Memory B cell (primary cell): ENCODE data around the gene NFE2.
A peak's percentile ranks its signal among the peaks of the same experiment; 100 is the strongest.
"Not testable (repeated sequence)": the region's sequence is repeated elsewhere in the genome, so short reads cannot be mapped to it uniquely, and the experiment has no call there.

Source experiments
- ATAC-seq: fragments of 150-1000 bp; cut with Tn5 transposase; 2 replicates; pipeline ENCODE4 v1.10.0; 2021; ENCODE audit warnings: low read depth, mild to moderate bottlenecking, moderate library complexity
- DNase-seq, 2 donors: peaks; one replicate each; pipeline ENCODE4 v3.0.0; 2022; ENCODE audit warnings: low spot score in 2 of 2
- H3K27ac Mint-ChIP-seq: one replicate; pipeline ENCODE4 v1.8.0; 2022; ENCODE audit warnings: mild to moderate bottlenecking, moderate library complexity, mixed read lengths
- H3K27me3 Mint-ChIP-seq: one replicate; pipeline ENCODE4 v1.8.0; 2022; ENCODE audit warnings: mixed read lengths
- H3K36me3 Mint-ChIP-seq: one replicate; pipeline ENCODE4 v1.8.0; 2022; ENCODE audit warnings: mild to moderate bottlenecking, mixed read lengths
- H3K4me1 Mint-ChIP-seq: one replicate; pipeline ENCODE4 v1.8.0; 2022; ENCODE audit warnings: mixed read lengths
- H3K4me3 Mint-ChIP-seq: one replicate; pipeline ENCODE4 v1.8.0; 2022; ENCODE audit warnings: mild to moderate bottlenecking, moderate library complexity, mixed read lengths
- H3K9me3 Mint-ChIP-seq: one replicate; pipeline ENCODE4 v1.8.0; 2022; ENCODE audit warnings: mixed read lengths

Gene NFE2

GRCh38 chr12:54328595-54329337 is 28.0 kb upstream of the NFE2 start:
- DNase-seq (no peak), ATAC-seq (no peak)
- Mint-ChIP-seq H3K4me3 (no peak overlapping the region), H3K4me1 (peaks cover 25% of the 10 kb centered on the region), H3K27ac (no peak overlapping the region), H3K9me3 (no peaks in the 10 kb centered on the region), H3K27me3 (no peaks in the 10 kb centered on the region), H3K36me3 (peaks cover 2% of the 10 kb centered on the region)

DNA sequence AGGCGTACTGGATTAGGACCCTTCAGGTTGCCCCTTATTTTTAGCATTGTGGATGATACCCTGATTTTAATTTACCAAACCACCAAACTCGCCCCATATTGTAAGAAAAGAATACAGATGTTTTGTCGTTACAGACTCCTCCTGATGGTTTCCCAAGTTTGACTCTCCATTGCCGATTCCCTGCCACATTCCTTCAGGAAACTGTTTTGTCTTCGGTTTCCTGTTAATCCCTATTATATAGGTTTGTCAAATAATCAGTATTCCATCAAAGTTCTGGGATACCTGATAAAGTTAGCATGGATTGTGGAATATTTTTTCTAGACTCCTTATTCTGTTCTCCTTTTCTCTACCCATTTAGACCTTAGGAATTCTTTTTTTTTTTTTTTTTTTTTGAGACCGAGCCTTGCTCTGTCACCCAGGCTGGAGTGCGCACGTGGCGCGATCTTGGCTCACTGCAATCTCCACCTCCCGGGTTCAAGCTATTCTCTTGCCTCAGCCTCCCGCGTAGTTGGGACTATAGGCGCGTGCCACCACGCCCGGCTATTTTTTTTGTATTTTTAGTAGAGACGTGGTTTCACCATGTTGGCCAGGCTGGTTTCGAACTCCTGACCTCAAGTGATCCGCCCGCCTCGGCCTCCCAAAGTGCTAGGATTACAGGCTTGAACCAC is 24.8 kb upstream of the NFE2 start:
- peak overlapping the region; percentile 97 for H3K27ac Mint-ChIP-seq
- not testable (repeated sequence) for H3K36me3 Mint-ChIP-seq, DNase-seq, H3K27me3 Mint-ChIP-seq, ATAC-seq, H3K9me3 Mint-ChIP-seq
- peaks cover 21% of the 10 kb centered on the region for H3K4me1 Mint-ChIP-seq
- H3K4me3 Mint-ChIP-seq: peak overlapping the region; percentile 95

GRCh38 chr12:54324617-54325441 is 24.0 kb upstream of the NFE2 start, which contains the start of gene COPZ1:
TSS of gene COPZ1 (plus strand) at chr12:54325131. CDS start at chr12:54325164, 33 bp downstream.
- Mint-ChIP-seq H3K27ac (peak within 1 kb of the TSS; percentile 97), H3K27me3 (no peaks in the 10 kb centered on the region), H3K4me3 (peak within 1 kb of the TSS; percentile 95), H3K9me3 (no peaks in the 10 kb centered on the region), H3K36me3 (no peaks in the 10 kb centered on the region), H3K4me1 (peaks cover 17% of the 10 kb centered on the region)
- DNase-seq (peak; percentile 81 to 89), ATAC-seq (peak; percentile 93)

GRCh38 chr12:54321363-54321762 is 20.5 kb upstream of the NFE2 start:
- DNase-seq: no peak
- Mint-ChIP-seq H3K36me3 (no peaks in the 10 kb centered on the region), H3K4me3 (no peak overlapping the region), H3K27me3 (no peaks in the 10 kb centered on the region), H3K9me3 (no peaks in the 10 kb centered on the region), H3K4me1 (peaks cover 5% of the 10 kb centered on the region), H3K27ac (no peak overlapping the region)
- no peak for ATAC-seq

GRCh38 chr12:54312309-54312708 is 11.5 kb upstream of the NFE2 start:
- not testable (repeated sequence) for H3K27ac Mint-ChIP-seq, H3K4me3 Mint-ChIP-seq, H3K36me3 Mint-ChIP-seq, ATAC-seq, H3K9me3 Mint-ChIP-seq, H3K4me1 Mint-ChIP-seq, H3K27me3 Mint-ChIP-seq, DNase-seq

GRCh38 chr12:54311051-54311450 is 10.2 kb upstream of the NFE2 start:
- Mint-ChIP-seq H3K27ac (no peak overlapping the region), H3K4me3 (no peak overlapping the region), H3K27me3 (peaks cover 5% of the 10 kb centered on the region), H3K9me3 (no peaks in the 10 kb centered on the region), H3K4me1 (no peaks in the 10 kb centered on the region), H3K36me3 (no peaks in the 10 kb centered on the region)
- no peak for ATAC-seq
- DNase-seq: no peak

DNA sequence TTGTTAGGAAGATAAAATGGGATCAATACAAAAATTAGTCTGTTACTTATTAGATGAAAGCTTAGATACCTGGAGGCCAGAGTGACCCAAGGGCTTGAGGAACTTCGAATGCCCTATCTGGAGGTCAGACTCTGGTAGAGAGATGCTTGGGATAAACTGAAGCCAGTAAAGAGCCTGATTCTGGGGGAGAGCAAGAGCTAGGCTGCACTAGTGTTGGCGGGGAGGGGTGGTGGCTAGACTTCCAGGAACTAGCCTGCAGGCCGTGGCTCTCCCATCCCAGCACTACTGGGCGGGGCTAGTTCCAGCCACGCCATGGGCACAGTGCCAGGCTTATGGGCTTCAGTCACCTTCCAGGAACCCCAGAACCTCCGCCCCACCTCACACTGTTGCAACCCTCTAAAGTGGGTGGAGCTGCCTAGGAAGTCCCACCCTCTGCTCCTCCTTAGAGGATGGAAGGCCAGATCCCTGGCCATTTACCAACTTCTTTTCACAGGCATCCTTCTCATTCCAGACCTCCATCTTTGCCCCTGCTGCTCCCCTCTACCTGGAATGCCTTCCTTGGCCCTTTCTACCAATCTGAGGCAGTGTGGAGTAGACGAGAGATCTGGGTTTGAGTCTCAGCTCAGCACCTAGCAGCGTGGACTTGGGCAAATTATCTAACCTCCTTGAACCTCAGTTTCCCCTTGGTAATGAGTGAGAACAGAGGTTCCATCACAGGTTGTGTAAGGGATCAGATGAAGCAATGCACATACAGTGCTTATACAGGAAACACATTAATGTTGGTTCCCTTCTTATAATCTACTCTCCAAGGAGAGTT is 6.3 kb upstream of the NFE2 start:
- H3K27ac Mint-ChIP-seq: no peak overlapping the region
- no peak for DNase-seq
- no peaks in the 10 kb centered on the region for H3K36me3 Mint-ChIP-seq
- H3K9me3 Mint-ChIP-seq: no peaks in the 10 kb centered on the region
- ATAC-seq: no peak
- H3K4me1 Mint-ChIP-seq: peaks cover 15% of the 10 kb centered on the region
- H3K27me3 Mint-ChIP-seq: peaks cover 13% of the 10 kb centered on the region
- H3K4me3 Mint-ChIP-seq: no peak overlapping the region

- no peak for DNase-seq
- no peaks in the 10 kb centered on the region for H3K9me3 Mint-ChIP-seq
- H3K4me3 Mint-ChIP-seq: peak overlapping the region; percentile 58
- peak; percentile 65 for ATAC-seq
- H3K36me3 Mint-ChIP-seq: no peaks in the 10 kb centered on the region
- H3K27me3 Mint-ChIP-seq: peaks cover 22% of the 10 kb centered on the region
- peaks cover 24% of the 10 kb centered on the region for H3K4me1 Mint-ChIP-seq
- H3K27ac Mint-ChIP-seq: no peak overlapping the region
Observed at GRCh38 chr12:54304187-54304810, 3.5 kb upstream of the NFE2 start.

DNA sequence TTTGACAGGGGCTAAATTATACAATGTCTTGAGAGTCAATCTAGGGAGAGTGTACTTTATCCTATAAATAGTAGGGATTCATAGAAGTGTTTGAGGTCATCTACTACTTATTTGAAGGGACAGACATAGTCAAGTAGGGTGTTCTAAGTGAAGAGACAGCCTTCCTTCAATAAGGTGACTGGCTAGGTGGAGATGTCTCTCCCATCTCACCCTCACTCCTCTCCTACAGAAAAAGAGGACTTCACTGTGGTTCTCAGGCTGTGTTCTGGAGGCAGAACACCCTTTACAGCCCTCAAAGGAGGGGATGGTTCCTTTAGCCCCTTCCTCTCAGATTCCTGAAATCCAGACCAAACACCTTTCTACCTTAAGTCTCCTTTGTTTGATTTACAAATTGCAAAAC is 2.8 kb upstream of the NFE2 start:
- no peak overlapping the region for H3K27ac Mint-ChIP-seq

GRCh38 chr12:54301428-54302048 is 723 bp upstream of the NFE2 start:
- no peaks in the 10 kb centered on the region for H3K36me3 Mint-ChIP-seq
- no peak for ATAC-seq
- H3K4me3 Mint-ChIP-seq: no peak overlapping the region
- H3K27ac Mint-ChIP-seq: no peak overlapping the region
- H3K9me3 Mint-ChIP-seq: no peaks in the 10 kb centered on the region
- peaks cover 29% of the 10 kb centered on the region for H3K4me1 Mint-ChIP-seq
- H3K27me3 Mint-ChIP-seq: peaks cover 28% of the 10 kb centered on the region
- no peak for DNase-seq

More for the DNA sequence above, 2.8 kb upstream of the NFE2 start:
- no peak for ATAC-seq
- Mint-ChIP-seq H3K4me1 (peaks cover 24% of the 10 kb centered on the region), H3K9me3 (no peaks in the 10 kb centered on the region), H3K36me3 (no peaks in the 10 kb centered on the region), H3K27me3 (peaks cover 23% of the 10 kb centered on the region), H3K4me3 (no peak overlapping the region)
- DNase-seq: no peak

DNA sequence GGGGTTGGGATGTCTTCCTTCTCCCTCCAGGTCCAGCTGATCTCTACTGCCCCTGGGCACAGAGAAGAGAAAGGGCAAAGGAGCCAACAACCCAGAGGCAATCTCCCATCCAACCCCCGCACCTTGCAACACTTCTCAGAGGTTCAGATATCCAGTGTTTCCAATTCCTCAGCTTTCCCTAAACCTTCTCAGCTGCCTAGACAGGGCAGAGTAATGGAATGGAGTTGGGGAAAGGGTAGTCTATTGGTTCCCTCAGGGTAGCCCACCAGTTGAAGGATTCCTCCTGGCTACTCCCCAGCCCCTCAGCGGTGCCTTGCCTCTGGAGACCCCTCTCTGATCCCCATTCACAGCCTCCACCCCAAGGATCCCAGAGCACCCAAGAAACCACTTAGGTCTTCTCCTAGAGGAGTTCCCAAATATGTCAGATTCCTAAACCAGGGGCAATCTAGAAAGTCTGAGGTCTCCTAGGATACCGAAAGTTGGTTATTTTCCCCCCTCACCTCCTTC is 537 bp downstream of the NFE2 start:
- Mint-ChIP-seq H3K9me3 (no peaks in the 10 kb centered on the region), H3K4me1 (peaks cover 29% of the 10 kb centered on the region), H3K27me3 (peaks cover 28% of the 10 kb centered on the region), H3K36me3 (no peaks in the 10 kb centered on the region), H3K4me3 (no peak overlapping the region), H3K27ac (no peak overlapping the region)
- no peak for ATAC-seq
- DNase-seq: no peak

DNA sequence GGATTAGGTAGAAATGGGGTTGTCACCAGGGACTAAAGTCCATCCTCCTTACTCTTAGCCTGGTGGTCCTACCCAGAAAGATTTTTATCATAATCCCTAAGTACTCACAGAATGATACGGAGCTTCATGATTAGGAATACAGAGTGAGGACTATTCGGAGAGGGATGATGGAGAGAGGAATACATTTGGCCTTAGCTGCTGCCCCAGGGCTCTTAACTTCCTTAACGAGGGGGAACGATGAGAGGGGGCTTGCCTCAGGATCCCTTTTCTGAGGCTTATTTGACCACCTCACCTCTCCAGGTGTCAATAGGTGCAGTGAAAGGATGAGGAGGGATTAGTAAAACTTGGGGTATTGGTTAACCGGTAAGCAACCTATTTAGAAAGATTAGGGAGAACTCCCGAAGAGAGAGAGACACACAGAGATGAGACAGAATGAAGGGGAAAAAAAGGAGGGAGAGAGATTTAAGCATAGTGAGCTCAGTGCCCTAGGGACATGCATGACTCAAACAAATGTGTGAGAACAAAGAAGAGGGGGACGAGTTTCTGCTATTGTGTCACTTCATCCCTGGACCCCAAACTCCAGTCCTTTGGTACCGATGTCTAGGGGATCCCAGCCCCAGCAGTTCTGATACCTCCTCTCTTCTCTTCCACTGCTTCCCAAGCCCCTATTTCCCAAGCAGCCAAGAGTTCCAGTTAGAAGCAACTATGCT is 1.1 kb downstream of the NFE2 start:
- H3K4me3 Mint-ChIP-seq: no peak overlapping the region
- H3K36me3 Mint-ChIP-seq: no peaks in the 10 kb centered on the region
- ATAC-seq (no peak), DNase-seq (no peak)
- peaks cover 28% of the 10 kb centered on the region for H3K27me3 Mint-ChIP-seq
- H3K4me1 Mint-ChIP-seq: peaks cover 27% of the 10 kb centered on the region
- H3K27ac Mint-ChIP-seq: no peak overlapping the region
- no peaks in the 10 kb centered on the region for H3K9me3 Mint-ChIP-seq
